Right atrium auricular region (tissue), 2 donors: ENCODE results near the gene SPON2. TPM values are rescaled to one million over a fixed set of nuclear protein-coding genes. Genes with fewer than 3 reads are reported as not detected.

Source experiments
- DNase-seq: peaks from one replicate; pipeline ENCODE4 v3.0.0-alpha.2; 2019; ENCODE audit warnings: low spot score
- H3K27ac ChIP-seq, 2 donors: fragments of 200-600 bp; sonication (generic); 1 replicate in 1 of 2; 2 replicates in 1 of 2; pipeline ENCODE4 v1.5.1; 2016 to 2019
- H3K27me3 ChIP-seq, 2 donors: fragments of 200-600 bp; sonication (generic); one replicate each; pipeline versions ENCODE4 v1.5.1 to v1.6.0; 2017 to 2019
- H3K36me3 ChIP-seq: fragments of 200-600 bp; sonication (generic); one replicate; pipeline ENCODE4 v1.5.1; 2016
- H3K4me1 ChIP-seq, 2 donors: fragments of 200-600 bp; sonication (generic); one replicate each; pipeline versions ENCODE4 v1.5.1 to v1.6.0; 2017 to 2019
- H3K4me3 ChIP-seq, 2 donors: fragments of 200-600 bp; sonication (generic); 1 replicate in 1 of 2; 2 replicates in 1 of 2; pipeline ENCODE4 v1.5.1; 2017 to 2019; ENCODE audit warnings: mild to moderate bottlenecking in 1 of 2, moderate library complexity in 1 of 2
- H3K9me3 ChIP-seq, 2 donors: fragments of 200-600 bp; sonication (generic); one replicate each; pipeline ENCODE4 v1.5.1; 2019
- total RNA-seq, 2 donors: library from RNA; depleted of rRNA; stranded (reverse); fragments of >200 nt; gene quantifications; one replicate each; pipeline ENCODE4 v1.1.0, GENCODE V29; 2016
- TF ChIP-seq, protein P1 (sequence below), 2 donors: fragments of 200-600 bp; sonication (generic); IDR thresholded peaks; one replicate each; pipeline ENCODE4 v1.5.1; 2019; ENCODE audit warnings: antibody characterized with exemption in 2 of 2

The SPON2 gene
- total RNA-seq, 2 donors from 2014 or later = 13.0 to 20.8 TPM

DNA sequence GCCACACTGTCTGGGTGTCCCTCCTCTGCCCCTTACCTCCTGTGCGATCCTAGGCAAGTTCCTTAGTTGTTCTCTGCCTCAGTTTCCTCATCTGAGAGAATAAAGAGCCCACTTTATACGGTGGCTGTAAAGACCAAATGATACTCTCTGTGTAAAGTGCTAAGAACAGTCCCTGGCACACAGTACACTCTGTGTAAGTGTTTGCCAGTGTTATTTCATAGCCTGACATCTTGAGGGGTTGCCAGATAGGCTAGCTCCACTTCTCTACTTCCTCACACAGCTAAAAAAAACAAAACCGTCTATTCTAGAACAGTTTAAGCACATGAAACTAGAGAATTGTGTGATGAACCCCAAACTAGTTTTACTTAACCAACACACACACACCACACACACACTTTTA, 17.1 kb downstream of the SPON2 start:
- peak overlapping the region; percentile 42 to 53 for H3K27ac ChIP-seq

DNA sequence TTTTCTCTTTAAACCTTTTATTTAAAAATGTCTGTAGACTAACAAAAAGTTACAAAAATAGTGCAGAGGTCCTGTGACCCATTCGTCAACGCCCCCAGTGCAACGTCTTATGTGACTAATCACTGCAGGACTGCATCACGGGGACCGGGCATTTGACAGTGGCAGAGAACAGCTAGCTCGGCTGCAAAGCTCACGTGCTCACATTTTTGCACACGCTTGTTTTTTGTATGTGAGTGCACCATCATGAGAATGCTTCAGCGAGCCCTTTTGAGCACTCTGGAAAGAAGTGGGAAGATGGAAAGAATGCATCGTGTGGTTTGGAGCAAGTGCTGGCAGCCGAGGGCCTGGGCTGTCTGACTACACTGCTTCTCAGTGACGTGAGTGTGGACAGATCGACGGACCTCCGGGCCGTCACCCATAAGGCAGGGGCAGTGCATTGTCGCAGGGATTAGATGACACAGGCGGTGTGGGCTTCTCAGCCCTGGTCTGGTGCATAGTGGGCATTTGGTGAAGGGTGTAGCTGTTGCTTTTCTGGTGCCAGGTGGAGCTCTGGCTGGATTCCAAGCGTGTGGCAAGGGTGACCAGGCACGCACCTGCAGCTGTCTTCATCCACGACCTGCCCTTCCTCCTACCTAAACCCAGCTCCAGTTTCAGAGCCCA, 17.7 kb downstream of the SPON2 start:
- H3K4me1 ChIP-seq = peaks cover 0 to 21% of the 10 kb centered on the region in 2 donors
- peak overlapping the region; percentile 42 to 53 for H3K27ac ChIP-seq
- no peak overlapping the region for H3K4me3 ChIP-seq
- no peak for DNase-seq
- no peaks in the 10 kb centered on the region for H3K36me3 ChIP-seq
- peaks cover 0 to 16% of the 10 kb centered on the region in 2 donors for H3K9me3 ChIP-seq
- TF ChIP-seq, protein P1, sequence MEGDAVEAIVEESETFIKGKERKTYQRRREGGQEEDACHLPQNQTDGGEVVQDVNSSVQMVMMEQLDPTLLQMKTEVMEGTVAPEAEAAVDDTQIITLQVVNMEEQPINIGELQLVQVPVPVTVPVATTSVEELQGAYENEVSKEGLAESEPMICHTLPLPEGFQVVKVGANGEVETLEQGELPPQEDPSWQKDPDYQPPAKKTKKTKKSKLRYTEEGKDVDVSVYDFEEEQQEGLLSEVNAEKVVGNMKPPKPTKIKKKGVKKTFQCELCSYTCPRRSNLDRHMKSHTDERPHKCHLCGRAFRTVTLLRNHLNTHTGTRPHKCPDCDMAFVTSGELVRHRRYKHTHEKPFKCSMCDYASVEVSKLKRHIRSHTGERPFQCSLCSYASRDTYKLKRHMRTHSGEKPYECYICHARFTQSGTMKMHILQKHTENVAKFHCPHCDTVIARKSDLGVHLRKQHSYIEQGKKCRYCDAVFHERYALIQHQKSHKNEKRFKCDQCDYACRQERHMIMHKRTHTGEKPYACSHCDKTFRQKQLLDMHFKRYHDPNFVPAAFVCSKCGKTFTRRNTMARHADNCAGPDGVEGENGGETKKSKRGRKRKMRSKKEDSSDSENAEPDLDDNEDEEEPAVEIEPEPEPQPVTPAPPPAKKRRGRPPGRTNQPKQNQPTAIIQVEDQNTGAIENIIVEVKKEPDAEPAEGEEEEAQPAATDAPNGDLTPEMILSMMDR (IDR thresholded peaks at IDR 0.05) = no peak
- H3K27me3 ChIP-seq = no peaks in the 10 kb centered on the region

More for the DNA sequence above, 17.1 kb downstream of the SPON2 start:
- Histone ChIP-seq H3K9me3 (peaks cover 0 to 16% of the 10 kb centered on the region in 2 donors), H3K4me1 (peaks cover 0 to 21% of the 10 kb centered on the region in 2 donors), H3K27me3 (no peaks in the 10 kb centered on the region), H3K36me3 (no peaks in the 10 kb centered on the region), H3K4me3 (no peak overlapping the region)
- no peak for DNase-seq
- TF ChIP-seq, protein P1 (IDR thresholded peaks at IDR 0.05) = no peak

DNA sequence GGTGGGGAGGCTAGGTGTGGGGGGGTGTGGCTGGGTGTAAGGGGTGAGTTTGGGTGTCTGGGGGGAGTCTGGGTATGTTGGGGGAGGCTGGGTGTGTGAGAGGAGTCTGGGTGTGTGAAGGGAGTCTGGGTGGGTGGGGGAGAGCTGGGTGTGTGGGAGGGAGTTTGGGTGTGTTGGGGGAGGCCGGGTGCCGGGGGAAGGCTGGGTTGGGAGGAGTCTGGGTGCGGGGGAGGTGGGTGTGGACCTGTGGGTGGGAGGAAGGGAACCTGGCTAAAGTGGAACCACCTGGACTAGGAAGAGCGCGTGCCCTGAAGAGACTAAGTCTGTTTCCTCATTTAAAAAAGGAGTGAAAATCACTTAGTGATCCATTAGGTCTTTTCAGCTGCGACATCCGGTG, 18.3 kb downstream of the SPON2 start:
- no peaks in the 10 kb centered on the region for H3K27me3 ChIP-seq
- no peak for DNase-seq
- peak overlapping the region in 1 of 2 donors; percentile 35 for H3K27ac ChIP-seq
- no peak overlapping the region for H3K4me3 ChIP-seq
- TF ChIP-seq, protein P1 (IDR thresholded peaks at IDR 0.05) = no peak
- peaks cover 0 to 21% of the 10 kb centered on the region in 2 donors for H3K4me1 ChIP-seq
- peaks cover 0 to 16% of the 10 kb centered on the region in 2 donors for H3K9me3 ChIP-seq
- no peaks in the 10 kb centered on the region for H3K36me3 ChIP-seq

DNA sequence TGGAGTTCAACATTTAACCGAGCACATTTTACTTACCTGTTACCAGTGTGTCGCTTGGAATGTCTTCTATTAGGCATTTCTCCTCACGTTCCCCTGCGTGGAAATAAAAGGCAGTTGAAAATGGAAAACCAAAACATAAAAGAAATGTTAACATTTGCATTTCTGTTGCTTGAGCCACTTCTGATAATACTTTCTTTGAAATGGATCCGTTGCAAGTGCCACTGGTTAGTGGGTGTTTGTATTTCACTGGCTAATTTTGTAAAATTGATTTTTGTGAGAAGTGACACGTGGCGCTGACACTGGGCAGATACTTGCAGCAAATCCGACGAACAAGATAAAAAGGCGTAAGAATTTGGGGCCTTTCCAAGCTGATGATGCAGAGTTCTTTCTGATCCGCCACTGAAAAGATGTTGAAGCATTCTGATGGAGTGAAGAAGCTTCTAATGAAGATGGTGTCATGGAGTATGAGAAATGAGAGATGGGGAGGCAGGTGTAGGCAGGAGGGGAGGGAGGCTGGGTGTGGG, 18.8 kb downstream of the SPON2 start:
- DNase-seq = no peak
- Histone ChIP-seq H3K36me3 (no peaks in the 10 kb centered on the region), H3K9me3 (peaks cover 0 to 13% of the 10 kb centered on the region in 2 donors), H3K4me1 (peaks cover 0 to 21% of the 10 kb centered on the region in 2 donors), H3K4me3 (no peak overlapping the region), H3K27ac (peak overlapping the region in 1 of 2 donors; percentile 35), H3K27me3 (no peaks in the 10 kb centered on the region)
- TF ChIP-seq, protein P1 (IDR thresholded peaks at IDR 0.05) = no peak

DNA sequence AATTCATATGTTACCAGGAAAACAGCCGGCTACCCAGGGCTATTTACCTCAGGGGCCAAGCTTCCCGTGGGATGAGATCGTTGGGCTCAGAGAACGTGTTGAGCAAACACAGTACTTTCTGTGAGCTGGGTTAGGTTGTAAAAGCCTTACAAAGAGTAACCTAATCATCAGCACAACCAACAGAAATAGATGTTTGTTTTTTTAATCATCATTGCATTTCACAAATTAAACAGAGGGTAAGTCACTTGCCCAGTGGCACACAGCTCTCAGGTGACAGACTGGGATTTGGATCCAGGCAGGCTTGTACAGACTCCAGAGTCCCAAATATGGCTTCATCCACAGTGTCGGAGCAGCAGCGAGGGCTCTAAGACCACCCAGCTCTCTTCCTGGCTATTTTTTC, 20.1 kb downstream of the SPON2 start:
- Histone ChIP-seq H3K27me3 (no peaks in the 10 kb centered on the region), H3K4me1 (peaks cover 0 to 21% of the 10 kb centered on the region in 2 donors), H3K36me3 (no peaks in the 10 kb centered on the region), H3K9me3 (no peaks in the 10 kb centered on the region), H3K4me3 (no peak overlapping the region), H3K27ac (no peak overlapping the region)
- no peak for DNase-seq
- TF ChIP-seq, protein P1 (IDR thresholded peaks at IDR 0.05) = no peak
